Measurements from ENCODE around the gene MPRIP.
"Not testable (repeated sequence)": the region's sequence is repeated elsewhere in the genome, so short reads cannot be mapped to it uniquely, and the experiment has no call there.

The MPRIP gene

DNA sequence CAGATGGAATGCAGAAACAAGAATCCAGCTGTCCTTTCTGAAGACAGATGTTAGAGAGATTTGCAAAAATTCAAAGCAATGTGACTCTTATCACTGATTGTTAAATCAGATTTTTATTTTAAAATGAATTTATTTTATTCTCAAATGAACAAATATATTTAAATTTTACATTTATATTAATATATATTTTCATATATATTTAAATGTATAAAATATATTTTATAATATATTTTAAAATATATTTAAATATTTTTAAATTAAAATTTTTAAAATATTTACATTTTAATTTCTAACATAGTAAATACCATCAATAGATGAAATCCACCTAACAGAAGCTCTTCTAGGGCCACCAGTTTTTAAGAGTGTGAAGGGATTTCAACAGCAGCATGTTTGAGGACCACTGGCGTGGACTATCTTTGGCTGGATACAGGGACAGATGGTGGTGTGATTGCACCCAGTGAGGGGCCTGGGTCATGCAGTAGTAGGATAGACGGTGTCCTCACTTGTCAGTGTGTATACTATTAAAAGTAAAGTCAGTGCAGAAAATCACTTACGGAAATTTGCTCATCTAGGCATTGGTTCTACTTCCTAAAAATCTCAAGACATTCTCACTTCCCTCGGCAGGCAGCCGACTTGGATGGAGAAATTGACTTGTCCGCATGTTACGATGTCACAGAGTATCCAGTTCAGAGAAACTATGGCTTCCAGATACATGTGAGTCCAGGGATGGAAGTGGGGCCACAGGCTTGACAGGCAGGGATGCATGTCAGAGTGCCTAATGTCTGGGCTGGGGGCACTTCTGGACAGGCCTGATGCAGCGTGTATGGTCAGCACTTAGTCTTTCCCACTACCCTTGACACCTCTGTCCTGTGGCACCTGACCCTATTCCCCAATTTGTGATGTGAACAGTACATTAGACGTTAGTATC is 107.5 kb downstream of the MPRIP start:
- no peak for DNase-seq (ENCODE audit: low spot score)

DNA sequence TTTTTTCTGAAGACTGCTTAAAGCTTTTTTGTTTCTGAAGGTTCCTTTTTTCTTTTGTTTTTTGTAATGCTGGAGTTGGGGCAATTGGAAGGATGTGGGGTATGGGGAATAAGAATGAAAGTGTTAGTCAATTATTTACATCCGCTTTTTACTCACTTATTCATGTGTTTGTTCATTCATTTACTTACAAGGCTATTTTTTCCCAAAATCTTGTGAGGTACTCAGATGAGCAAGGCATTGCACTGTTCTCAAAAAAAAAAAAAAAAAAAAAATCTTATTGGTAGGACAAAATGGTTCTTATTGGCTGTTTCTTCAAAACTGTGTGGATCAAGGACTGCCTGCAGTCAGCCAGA is 108.2 kb downstream of the MPRIP start:
- no peak for DNase-seq (ENCODE audit: low spot score)

DNA sequence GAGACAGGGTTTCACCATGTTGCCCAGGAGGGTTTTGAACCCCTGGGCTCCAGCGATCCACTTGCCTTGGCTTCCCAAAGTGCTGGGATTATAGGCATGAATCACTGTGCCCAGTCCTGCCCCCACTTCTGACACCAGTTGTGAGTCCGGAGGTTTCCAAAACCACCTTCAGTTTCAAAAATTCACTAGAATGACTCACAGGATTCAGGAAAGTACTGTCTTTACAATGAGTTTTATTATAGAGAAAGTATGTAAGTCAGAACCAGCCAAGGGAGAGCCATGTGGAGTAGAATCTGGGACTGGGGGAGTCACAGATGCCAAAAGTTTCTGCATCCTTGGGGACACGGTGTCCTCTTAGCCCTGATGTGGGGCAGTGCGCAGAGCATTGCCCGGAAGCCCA is 108.8 kb downstream of the MPRIP start:
- DNase-seq (ENCODE audit: low spot score) = peak; percentile 11

DNA sequence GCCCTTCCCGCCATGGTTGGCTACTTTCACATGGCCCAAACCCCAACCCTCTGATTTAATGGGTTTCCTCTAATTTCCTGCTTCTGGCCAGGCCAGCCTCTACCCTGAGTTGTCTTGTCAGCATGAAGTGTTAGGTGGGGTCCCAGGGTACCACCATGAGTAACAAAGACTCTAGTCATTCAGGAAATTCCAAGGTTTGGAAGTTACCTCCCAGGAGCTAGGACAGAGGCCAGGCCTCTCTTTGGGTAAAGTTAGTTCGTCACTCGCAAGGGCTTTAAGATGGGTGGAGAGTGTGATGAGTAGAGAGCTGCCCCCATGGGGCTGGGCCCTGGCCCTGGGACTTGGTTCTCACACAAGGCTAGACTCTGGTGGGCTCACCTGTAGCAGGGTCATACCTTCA is 109.3 kb downstream of the MPRIP start:
- no peak for DNase-seq (ENCODE audit: low spot score)

DNA sequence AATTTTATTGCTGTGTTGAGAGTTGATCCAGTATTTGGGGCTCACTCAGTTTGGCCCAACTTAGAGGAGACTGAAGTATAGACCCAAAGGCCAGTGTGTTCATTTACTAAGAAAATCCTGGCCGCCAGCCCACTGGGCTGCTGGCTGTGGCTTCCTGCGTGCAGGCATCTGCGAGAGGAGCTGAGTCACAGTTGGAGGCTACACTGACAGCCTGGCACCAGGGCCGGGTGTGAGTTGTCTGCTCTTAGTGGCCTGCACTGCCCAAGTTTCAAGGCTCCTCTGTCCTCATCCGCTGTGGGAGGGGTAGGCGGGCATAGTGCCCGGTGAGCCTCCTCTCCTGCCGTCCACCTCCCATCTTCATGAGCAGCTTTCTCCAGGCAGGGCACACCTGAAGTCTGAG is 109.7 kb downstream of the MPRIP start:
- DNase-seq (ENCODE audit: low spot score) = peak; percentile 25

DNA sequence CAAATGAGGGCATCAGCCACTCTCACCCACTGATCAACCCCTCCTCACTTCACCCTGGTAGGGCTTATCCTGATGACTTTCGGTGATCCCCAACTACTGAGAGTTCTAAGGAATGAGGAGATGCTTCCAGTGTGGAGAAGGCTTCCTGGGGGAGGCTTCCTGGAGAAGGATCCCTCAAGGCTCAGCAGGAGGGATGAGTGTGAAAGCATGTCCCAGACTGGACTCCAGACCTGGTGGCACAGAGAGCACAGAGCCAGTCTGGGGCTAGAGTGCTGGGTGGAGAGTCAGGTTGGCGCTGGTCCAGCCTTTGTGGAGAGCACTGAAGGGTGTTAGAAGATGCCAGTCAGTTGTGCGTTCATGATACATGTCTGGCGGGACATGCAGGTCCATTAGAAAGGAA is 110.1 kb downstream of the MPRIP start:
- DNase-seq (ENCODE audit: low spot score) = no peak

DNA sequence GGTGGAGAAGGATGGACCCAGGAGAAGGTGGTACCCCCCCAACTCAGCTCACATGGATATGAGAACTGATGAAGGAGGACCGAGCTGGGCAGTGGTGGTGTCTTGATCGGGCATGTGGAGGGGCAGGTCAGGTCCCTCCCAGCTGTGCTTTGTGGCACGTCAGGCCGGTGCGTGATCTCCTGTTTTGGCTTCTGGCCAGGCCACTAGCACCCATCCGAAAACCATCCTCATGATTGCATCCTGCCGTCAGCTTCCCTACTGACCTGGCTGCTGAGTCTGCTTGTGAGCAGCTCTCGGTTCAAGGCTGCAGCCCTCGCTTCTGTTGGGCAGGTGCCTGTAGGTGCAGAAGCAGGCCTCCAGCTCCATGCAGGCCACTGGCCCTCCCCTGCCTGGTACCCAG is 110.8 kb downstream of the MPRIP start:
- DNase-seq (ENCODE audit: low spot score) = no peak

DNA sequence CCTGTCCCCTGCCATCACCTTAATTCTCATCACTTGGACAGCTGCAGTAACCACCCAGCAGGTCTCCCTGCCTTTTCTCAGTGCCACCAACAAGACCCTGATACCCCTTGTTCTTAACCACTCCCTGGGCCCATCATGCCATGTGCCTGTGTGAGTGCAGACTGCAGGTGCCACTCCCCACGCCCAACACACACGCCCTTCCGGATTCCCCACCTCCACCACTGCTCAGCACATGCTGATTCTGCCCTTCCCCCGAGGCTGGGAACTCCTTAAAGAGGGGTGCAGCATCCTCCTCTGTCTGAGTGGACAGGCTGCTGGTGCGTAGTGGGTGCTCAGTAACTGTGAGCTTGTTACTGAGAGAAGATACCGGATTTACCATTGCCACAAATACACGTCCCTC is 111.5 kb downstream of the MPRIP start:
- no peak for DNase-seq (ENCODE audit: low spot score)

DNA sequence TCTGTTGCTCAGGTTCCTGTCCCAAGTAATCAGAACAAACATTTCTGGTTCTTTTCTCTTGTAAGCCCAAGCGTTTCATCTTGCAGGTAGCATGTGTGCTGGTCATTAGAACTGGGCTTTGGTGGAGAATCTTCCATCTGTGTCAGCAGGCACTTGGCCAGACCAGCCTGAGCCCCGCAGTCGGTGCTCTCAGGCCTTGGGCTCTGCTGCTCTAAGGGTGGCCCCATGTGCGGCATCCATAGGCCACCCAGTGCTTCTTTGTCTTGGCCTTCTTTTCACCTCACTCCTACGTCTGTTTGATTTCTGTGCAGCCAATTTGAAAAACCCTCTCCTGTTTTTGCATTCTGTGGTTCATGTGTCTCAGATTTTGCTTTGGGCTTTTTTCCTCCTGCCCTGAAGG is 112.3 kb downstream of the MPRIP start:
- no peak for DNase-seq (ENCODE audit: low spot score)

DNA sequence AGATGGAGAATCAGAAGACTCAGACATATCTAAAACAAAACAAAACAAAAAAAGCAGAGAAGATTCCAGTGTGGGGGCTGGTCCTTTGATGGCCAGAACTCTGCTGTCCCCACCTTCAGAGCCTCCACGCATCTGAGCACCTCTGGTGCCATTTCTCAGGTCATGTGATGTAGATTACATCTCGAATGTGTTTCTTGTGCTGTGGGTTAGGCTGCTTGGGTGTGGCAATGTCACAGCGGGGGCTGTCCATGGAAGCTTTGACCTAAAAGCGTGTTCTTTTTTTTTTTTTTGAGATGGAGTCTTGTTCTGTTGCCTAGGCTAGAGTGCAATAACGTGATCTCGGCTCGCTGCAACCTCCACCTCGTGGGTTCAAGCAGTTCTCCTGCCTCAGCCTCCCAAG is 112.7 kb downstream of the MPRIP start:
- no peak for DNase-seq (ENCODE audit: low spot score)

DNA sequence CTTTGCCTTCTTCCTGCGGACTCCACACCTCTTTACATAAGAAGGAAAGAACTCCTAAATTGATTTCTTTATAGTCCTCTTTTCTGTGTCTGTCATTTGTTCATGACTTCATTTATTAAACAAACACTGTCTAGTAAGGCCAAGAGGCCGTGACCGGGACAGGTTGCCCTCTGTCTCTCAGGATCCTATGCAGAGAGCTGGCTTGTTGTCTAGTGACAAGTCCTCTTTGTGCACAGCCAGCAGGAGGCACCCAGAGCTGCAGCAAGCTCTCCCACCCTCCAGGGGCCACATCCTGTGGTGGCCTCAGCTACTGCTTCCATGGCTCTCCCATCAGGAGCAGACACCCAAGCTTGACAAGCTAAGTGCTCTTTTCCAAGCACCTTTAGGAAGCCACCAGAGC is 113.3 kb downstream of the MPRIP start:
- no peak for DNase-seq (ENCODE audit: low spot score)

DNA sequence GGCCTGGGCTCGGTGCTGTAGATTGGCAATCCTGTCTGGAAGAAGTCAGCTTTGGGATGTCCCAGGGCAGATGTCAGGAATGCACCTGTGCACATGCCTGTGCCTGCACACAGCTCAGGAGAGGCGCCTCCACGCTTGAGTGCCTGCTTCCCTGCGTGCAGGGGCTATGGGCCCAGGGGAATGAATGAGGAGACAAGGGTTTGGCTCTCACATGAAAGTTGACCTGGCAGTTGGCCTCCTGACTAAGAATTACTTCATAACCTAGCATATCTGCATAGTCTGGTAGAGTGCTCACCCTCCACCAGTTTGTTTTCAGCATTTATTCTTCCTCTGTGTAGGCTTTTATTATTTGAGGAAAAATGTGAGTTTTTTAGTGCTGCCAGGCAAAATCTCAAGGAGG is 113.8 kb downstream of the MPRIP start:
- DNase-seq (ENCODE audit: low spot score) = no peak

DNA sequence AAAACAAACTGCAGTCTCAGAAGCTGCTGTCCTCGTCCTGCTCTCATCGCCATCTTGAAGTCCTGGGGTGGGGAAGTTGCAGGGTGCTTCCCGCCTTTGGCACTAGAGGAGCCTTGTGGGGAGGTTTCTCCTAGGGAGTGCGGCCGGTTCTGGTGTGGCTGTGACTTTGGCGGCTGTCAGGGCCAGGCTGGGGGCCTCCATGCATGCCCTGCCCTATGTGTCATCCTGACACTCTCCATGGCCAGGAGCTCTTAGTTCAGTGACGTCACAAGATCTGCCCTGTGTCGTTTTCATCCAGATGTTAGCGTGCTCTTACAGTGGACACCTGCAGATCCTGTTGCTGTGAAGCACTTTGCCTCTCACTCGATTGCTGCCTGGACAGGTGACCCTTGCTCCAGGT is 114.3 kb downstream of the MPRIP start:
- no peak for DNase-seq (ENCODE audit: low spot score)

DNA sequence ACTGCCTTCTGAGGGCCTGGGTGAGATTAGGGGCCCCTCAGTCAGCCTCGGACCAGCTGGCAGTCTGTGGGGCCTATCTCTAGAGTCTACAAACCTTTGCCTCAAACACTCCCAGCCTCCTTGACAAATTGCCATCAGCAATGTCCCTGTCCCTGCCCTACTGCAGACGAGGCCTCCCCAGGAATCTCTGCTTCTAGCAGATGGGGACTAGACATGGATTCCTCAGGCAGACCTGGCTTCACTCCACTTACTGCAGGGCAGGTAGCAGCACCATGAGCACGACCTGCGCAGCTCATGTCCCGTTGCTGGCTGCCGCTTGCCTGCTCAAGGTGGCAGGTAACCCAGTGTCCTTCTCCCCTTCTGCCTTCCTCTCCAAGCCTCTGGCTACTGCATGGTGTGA is 114.8 kb downstream of the MPRIP start:
- DNase-seq (ENCODE audit: low spot score) = no peak

DNA sequence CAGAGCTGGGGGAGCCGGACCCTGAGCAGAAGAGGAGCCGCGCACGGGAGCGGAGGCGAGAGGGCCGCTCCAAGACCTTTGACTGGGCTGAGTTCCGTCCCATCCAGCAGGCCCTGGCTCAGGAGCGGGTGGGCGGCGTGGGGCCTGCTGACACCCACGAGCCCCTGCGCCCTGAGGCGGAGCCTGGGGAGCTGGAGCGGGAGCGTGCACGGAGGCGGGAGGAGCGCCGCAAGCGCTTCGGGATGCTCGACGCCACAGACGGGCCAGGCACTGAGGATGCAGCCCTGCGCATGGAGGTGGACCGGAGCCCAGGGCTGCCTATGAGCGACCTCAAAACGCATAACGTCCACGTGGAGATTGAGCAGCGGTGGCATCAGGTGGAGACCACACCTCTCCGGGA is 116.2 kb downstream of the MPRIP start:
- DNase-seq (ENCODE audit: low spot score) = not testable (repeated sequence)

DNA sequence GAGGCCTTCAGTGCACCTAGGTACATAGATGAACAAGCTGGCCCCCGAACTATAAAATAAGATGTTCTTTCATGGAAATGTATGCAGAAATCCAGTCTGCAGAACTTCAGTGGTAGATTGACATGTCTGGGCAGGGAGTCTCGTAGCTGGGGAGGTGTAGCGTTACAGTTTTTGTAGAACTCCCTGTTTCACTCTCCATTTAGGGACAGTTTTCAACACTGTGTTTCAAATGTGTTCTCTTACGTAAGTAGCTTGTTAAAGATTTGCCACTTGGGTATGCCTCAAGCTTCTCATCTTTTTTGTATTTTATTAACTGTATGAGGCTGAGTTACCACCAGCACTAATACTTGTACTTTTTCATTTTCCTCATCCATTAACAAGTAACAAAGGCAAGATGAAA is 117.3 kb downstream of the MPRIP start:
- DNase-seq (ENCODE audit: low spot score) = no peak

DNA sequence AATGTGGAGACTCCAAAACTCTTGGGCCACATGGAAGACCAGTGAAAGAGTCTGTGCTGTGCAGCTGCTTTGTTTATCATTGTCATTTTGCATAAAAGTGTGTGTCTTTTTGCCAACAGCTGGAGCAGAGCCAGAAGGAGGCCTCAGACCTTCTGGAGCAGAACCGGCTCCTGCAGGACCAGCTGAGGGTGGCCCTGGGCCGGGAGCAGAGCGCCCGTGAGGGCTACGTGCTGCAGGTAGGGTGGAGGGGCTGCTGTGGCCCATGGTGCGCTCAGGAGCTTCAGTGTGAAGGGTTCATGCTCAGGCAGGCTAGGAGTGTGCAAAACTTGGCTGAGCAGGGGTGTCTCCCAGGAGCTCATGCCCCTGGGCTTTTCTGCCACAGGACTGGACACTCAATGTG is 118.9 kb downstream of the MPRIP start:
- no peak for DNase-seq (ENCODE audit: low spot score)

DNA sequence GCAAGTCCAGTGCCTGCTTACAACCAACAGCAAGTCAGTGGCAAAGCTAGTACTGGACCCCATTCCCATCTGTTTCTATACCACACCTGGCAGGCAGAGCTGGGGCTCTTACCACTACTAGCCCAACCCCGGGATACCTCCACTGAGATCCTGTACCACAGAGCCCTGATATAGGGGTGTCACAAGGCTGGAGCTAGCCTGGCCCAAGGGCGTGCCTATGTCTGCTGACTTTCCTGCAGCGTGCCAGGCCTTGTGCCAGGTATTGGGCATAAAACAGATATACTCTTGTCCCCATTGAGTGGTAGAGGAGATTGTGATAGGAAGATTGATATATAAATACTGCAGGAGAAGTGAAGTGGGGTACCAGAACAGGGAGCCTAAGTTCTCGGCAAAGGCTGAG is 119.5 kb downstream of the MPRIP start:
- no peak for DNase-seq (ENCODE audit: low spot score)

DNA sequence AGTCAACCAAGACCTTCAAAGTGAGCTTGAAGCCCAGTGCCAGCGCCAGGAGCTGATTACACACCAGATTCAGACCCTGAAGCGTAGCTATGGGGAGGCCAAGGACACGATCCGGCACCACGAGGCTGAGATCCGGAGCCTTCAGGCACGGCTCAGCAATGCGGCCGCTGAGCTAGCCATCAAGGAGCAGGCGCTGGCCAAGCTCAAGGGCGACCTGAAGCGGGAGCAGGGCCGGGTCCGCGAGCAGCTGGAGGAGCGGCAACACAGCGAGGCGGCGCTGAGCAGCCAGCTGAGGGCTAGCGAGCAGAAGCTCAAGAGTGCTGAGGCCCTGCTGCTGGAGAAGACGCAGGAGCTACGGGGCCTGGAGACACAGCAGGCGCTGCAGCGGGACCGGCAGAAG is 121.9 kb downstream of the MPRIP start:
- no peak for DNase-seq (ENCODE audit: low spot score)

DNA sequence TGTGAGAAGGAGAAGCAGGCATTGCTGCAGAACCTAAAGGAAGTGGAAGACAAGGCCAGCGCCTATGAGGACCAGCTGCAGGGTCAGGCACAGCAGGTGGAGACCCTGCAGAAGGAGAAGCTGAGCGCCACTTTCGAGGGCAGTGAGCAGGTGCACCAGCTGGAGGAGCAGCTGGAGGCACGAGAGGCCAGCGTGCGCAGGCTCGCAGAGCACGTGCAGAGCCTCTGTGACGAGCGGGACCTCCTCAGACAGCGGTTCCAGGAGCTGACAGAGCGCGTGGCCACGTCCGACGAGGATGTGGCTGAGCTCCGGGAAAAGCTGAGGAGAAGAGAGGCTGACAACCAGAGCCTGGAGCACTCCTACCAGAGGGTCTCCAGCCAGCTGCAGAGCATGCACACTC is 122.4 kb downstream of the MPRIP start:
- DNase-seq (ENCODE audit: low spot score) = no peak

DNA sequence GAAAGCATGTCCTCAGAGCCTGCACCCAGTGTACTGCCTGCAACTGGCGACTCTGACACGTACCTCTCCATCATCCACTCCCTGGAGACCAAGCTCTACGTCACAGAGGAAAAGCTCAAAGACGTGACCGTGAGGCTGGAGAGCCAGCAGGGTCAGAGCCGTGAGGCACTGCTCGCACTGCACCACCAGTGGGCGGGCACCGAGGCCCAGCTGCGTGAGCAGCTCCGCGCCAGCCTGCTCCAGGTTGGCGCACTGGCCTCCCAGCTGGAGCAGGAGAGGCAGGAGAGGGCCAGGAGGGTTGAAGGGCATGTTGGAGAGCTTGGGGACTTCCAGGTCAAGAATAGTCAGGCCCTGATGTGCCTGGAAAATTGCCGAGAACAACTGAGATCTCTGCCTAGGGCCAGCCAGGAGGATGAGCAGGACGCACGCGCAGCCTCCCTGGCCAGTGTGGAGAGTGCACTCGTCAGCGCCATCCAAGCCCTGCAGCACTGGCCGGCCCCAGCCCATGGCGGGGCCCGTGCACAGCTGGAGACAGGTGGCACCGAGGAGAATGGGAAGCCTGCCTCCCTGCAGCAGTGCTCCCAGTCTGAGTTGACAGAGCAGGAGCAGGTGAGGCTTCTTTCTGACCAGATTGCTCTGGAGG is 123.5 kb downstream of the MPRIP start:
- DNase-seq (ENCODE audit: low spot score) = no peak

DNA sequence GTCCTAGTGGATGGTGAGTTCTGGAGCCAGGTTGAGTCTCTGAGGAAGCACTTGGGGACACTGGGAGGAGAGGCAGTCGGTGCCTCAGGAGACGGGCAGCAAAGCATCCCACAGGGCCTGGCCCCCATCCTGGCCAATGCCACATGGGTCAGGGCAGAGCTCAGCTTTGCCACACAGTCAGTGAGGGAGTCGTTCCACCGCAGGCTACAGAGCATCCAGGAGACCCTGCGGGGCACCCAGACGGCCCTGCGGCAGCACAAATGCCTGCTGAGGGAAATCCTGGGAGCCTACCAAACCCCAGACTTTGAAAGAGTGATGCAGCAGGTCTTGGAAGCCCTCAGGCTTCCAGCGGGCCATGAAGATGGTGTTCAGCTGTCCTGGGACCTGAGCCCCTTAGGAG is 124.2 kb downstream of the MPRIP start:
- no peak for DNase-seq (ENCODE audit: low spot score)

DNA sequence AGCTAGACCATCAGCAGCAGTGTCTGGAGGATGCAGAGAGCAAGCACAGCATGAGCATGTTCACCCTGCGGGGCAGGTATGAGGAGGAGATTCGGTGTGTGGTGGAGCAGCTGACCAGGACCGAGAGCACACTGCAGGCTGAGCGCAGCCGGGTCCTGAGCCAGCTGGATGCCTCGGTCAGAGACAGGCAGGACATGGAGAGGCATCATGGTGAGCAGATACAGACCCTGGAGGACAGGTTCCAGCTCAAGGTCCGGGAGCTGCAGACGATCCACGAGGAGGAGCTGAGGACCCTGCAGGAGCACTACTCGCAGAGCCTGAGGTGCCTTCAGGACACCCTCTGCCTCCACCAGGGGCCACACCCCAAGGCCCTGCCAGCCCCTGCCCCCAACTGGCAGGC is 125.1 kb downstream of the MPRIP start:
- no peak for DNase-seq (ENCODE audit: low spot score)

DNA sequence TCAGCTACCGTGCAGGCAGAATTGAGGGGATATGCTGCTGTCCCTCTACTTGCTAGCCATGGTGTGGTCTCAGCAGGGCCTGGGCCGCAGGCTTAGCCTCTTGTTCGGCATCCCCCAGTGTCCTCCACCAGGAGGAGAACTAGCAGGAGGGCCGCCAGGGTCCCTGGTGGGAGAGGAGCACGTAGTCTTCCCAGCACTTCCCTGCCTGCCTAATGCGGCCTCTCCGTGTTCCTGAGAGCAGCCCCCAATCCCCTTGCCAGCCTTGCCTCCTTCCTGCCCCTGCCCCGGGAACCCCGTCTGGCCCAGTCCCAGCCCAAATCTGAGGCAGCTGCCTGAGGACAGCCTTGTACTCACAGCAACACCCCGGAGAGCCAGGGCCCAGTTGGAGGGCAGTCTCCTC is 125.7 kb downstream of the MPRIP start:
- no peak for DNase-seq (ENCODE audit: low spot score)
